Measurements from ENCODE around the gene SARNP.

GRCh38 chr12:55809274-55809673 is 8.2 kb downstream of the SARNP start:
- TF ChIP-seq POLR2A (IDR thresholded peaks at IDR 0.05; ENCODE audit: low read length) (no peak), GATA1 (IDR thresholded peaks at IDR 0.05; ENCODE audit: low read depth, low read length) (no peak)
